Stimulated activated CD8-positive, alpha-beta memory T cell treated with anti-CD3 and anti-CD28 coated beads, Interleukin-4, amount 100 ng/mL, for 24 hours (primary cell): Measurements from ENCODE around the gene TACSTD2.
"Not testable (repeated sequence)": the region's sequence is repeated elsewhere in the genome, so short reads cannot be mapped to it uniquely, and the experiment has no call there.

Experiments used
- DNase-seq: peaks from one replicate; pipeline ENCODE4 v3.0.0-alpha.2; 2020; ENCODE audit warnings: low read depth

TACSTD2 gene

GRCh38 chr1:58587667-58588066, 10.6 kb upstream of the TACSTD2 start:
- DNase-seq: no peak

DNA sequence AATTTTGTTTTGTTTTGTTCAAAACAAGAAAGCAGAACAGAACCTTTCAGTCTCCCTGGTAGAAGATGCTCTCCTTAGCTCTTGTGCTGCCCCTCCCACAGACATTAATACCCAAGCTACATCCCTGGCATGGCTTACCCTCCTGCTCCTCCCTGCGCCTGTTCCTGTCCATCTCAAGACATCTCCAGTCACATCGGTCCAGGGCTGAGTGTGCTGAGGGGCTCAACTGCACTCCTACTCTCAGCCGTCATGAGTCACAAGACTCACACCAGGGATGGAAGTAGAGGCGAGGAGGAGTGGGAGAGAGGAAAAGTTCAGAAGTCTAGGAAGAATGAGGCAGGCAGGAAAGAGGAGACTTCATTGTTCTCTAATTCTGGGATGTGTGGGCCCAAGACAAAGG, 9.2 kb upstream of the TACSTD2 start:
- DNase-seq: no peak

- no peak for DNase-seq
Observed at GRCh38 chr1:58585581-58586151, 8.6 kb upstream of the TACSTD2 start.

DNA sequence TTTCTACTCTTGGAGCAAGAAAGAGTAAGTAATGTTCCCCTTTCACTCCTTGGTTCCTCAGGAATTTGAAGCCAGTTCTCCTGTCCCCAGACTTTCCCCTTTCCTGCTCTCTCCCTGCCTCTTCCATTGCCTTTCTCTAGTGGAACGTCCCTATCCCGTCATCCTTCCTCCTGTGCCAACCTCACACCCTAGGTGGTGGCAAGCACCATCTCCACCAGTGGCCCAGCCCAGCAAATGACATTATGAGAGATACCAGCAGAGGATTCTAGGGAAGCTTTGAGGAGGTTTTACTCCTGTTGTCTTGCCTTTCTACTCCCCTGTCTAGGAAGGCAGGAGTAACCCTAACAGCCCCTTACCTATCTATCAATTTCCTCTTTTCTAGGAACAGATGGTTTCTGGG, 8.1 kb upstream of the TACSTD2 start:
- no peak for DNase-seq

GRCh38 chr1:58584082-58584895, 7.2 kb upstream of the TACSTD2 start:
- no peak for DNase-seq

DNA sequence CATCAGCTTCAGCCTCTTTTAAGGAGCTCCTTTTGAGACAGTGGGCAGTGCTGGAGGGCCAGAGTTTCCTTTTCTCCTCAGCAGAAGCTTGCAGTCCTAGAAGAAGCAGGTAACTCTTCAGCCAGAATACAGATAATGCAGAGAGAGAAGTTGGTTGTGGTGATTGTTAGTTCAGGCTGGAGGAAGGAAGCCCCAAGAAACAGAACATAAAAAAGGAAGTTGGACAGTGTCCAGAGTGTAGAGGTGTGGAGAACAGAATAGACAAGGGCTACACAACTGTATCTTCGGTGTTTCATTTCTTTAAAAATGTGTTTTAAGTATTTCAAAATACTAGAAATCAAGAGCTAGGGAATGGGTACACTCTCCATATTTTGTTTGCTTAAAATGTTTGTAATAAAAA, 6.4 kb upstream of the TACSTD2 start:
- DNase-seq: no peak

DNA sequence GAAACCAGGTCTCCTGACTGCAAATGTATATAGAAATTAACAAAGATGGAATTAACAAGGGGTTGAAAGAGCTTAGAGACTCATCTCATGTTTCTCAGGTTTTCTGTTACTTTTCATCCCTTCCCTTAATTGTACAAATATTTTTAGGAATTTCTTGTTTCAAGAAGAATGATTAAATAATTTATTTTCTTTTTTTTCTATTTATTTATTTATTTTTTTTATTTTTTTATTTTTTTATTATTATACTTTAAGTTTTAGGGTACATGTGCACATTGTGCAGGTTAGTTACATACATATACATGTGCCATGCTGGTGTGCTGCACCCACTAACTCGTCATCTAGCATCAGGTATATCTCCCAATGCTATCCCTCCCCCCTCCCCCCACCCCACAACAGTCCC, 5.1 kb upstream of the TACSTD2 start:
- DNase-seq: not testable (repeated sequence)

DNA sequence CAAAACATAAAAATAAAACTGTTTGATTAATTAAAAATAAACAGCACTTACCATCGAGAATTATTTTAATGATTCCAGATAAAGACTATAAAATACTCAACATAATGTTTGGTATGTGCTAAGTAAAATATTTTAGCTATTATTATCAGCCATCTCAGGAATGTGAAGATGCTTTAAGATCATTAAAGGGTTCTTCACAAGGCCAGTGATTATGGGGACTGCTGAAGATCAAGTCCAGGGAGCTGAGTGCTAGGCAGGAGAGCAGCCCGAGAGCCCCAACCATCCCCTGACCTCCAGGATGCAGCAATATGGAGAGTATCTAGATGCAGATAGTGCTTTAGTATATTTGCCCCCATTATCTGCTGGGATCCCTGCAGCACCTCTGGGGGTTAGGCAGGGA, 4.6 kb upstream of the TACSTD2 start:
- DNase-seq: no peak

GRCh38 chr1:58580186-58580585, 3.1 kb upstream of the TACSTD2 start:
- no peak for DNase-seq

DNA sequence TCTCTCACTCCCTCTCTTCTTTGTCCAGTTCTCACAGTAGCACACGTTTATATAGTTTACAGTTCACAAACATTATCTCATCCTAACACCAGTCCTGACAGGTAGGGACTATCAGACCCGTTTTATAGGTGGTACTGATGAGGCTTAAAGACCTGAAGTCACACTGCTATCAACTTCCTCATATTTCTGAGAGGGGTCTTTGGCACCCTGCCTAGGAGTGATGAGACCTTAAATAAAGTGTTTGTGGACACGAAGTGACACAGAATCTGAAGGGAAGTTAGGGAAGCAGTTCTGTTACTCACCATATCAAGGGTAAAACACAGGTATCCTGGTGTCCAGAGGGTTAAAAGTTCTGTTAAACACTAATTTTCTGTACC, 590 bp upstream of the TACSTD2 start:
- no peak for DNase-seq

DNA sequence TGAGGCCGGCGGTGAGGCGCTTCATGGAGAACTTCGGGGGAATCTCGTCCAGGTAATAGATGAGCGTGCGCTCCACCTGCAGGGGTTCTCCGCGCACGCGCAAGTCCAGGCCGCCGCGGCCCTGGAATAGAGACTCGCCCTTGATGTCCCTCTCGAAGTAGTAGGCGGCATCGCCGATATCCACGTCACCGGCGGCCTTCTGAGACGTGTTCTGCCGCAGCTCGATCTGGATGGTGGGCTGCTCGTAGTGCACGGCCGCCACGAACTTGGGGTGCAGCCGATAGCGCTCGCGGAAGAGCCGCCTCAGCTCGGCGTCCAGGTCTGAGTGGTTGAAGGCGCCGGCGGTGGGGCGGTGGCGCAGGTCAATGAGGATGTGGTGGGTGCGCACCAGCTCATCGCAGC, 726 bp downstream of the TACSTD2 start:
- DNase-seq: no peak

- no peak for DNase-seq
Observed at GRCh38 chr1:58575551-58576324, 1.3 kb downstream of the TACSTD2 start.

DNA sequence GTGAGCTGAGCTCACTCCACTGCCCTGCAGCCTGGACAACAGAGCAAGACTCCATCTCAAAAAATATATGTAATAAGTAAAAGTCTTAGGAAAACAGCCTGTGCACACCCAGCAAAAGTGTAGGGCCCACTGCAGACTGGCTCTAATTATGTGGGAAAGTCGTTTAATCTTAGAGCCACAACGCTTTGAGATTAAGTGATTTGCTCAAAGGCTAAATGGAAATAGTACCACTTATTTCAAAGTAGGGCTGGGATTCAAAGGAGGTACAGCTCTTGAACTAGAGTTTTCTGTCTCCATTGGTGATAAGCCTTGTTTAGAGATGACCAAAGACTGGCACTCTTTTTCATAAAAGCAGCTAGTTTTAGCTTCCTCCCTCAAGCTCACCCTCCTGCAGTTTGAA, 2.2 kb downstream of the TACSTD2 start:
- no peak for DNase-seq

DNA sequence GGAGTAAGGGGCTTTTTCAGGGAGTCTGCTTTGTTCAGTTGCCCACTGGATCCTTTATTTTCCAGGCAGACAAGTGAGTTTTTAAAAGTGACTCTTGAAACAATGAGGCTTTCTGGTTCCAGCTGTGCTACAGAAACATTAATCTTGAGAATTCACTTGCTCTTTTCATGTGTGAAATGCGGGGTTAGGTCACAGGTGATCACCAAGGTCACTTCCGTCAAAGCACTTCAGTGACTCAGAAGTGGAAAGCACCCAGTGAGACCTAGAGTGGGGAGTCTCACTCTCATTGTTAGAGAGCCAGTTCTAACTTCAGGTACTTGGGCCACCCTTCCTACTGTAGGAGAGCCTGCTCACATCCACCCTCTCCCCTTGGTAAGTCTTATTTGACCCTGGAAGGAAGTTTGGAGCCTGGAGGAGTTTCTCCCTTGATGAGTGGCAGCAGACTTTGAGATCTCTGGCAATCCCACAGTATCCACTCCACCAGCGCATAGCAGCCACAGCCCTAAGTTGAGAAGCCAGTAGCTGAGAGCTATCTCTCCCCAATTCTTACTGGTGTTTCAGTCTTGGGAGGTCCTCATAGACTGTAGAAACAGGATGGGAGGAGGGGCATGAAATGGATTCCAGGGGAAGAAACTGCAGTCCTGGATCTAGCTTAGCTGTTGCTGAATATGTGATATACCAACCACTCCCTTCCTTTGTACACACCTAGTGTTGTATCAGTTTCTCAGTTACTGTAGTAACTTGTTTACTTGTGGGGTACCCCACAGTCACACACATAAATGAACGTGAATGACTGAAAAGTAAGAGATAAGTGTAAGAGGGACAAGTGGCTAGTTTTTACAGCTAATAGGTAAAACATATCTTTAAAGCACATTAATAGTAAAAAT, 3.1 kb downstream of the TACSTD2 start:
- DNase-seq: no peak

DNA sequence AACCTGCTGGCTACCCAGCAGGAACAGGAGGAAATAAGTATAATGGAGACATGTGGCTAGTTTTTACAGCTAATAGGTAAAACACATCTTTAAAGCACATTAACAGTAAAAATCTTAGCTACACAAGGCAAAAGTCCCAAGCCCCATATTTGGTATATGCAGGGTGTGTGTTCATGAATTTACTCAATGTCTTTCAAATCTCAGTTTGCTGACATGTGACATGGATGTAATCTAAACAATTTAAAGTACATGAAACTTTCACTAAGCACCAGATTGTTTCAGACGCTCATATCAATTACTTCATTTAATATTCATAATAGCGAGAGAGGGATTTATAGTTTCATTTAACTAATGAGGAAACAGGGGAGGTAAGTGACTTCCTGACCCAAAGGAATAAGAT, 3.9 kb downstream of the TACSTD2 start:
- no peak for DNase-seq

DNA sequence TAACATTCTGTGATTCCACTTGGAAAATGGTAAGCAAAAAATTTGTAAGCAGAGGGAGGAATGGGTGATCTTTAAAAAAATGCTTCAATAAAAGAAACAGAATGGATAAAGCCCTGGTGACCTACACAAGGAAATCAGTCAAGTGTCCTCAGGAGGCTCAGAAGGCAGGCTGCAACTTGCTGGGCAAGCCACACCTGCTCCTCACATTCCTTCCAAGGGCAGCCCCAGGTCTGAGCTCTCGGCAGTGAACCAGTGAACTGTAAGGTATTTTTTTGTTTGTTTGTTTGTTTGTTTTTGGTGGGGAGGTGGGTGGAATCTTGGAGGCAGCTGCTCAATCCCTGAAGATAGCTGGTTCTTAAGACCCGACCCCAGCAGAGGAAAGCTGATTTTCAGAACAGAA, 4.4 kb downstream of the TACSTD2 start:
- DNase-seq: no peak

GRCh38 chr1:58571616-58572015, 5.4 kb downstream of the TACSTD2 start:
- no peak for DNase-seq

- DNase-seq: no peak
Observed at GRCh38 chr1:58570817-58571216, 6.2 kb downstream of the TACSTD2 start.

- no peak for DNase-seq
Observed at GRCh38 chr1:58570094-58570493, 7.0 kb downstream of the TACSTD2 start.

DNA sequence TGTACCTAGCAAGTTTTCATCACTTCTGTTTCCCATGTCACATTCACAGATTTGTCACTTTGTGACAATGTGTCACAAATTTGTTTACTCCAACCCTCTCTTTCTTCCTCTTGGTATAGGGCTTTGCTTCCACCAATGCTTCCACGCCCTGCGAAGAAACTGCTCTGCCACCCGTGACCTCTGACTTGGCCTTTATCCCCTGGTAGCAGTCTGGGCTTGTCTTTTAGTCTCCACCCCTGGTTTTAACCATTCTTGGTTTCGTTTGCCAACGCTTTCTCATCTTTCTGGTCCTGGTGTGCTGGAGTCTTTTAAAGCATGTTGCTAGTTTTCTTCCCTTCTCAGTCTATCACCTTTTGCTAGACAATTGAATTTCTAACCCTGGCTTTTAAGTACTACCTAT, 8.1 kb downstream of the TACSTD2 start:
- no peak for DNase-seq

GRCh38 chr1:58568271-58568860, 8.7 kb downstream of the TACSTD2 start:
- DNase-seq: no peak

DNA sequence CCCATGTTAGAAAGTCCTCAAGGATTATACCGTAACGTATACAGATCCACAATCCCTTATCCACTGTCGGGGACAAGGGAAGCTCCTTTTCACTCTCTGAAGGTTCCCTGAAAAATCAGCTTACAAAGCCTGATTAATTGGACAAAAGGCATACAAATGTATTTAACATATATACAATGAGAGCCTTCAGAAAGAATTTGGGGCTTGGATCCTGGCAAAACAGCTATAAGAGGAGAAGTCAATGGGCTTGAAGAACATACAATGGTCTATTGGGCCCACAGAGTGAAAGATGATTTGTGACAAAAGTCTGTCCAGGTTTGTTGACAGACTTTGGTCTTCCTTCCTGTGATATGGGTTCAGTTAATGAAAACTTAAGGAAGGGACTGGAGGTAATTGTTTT, 10.7 kb downstream of the TACSTD2 start:
- no peak for DNase-seq
